MV-4-11 (cell line): ENCODE measurements around the gene USP17L27.
"Not testable (repeated sequence)": the region's sequence is repeated elsewhere in the genome, so short reads cannot be mapped to it uniquely, and the experiment has no call there.

Experiments used
- DNase-seq: peaks from one replicate; lab custom pipeline; 2025; lab: John Stamatoyannopoulos, UW

The USP17L27 gene

GRCh38 chr4:9343848-9344247 lies at the start of gene USP17L27:
Gene USP17L27, plus strand, starts transcription at chr4:9344148. Its CDS starts 0 bp downstream, at chr4:9344148.
- not testable (repeated sequence) for DNase-seq

GRCh38 chr4:9324191-9324590 lies 19.8 kb upstream of the USP17L27 start:
- DNase-seq = not testable (repeated sequence)

GRCh38 chr4:9324865-9325264 lies 19.1 kb upstream of the USP17L27 start, which contains the start of gene USP17L24:
Gene USP17L24, plus strand, starts transcription at chr4:9325165. Its CDS starts 0 bp downstream, at chr4:9325165.
- DNase-seq = not testable (repeated sequence)

GRCh38 chr4:9329611-9330010 lies 14.3 kb upstream of the USP17L27 start, which contains the start of gene USP17L25:
Gene USP17L25, plus strand, starts transcription at chr4:9329911. Its CDS starts 0 bp downstream, at chr4:9329911.
- DNase-seq = not testable (repeated sequence)

GRCh38 chr4:9334358-9334757 lies 9.6 kb upstream of the USP17L27 start, which contains the start of gene USP17L26:
Gene USP17L26, plus strand, starts transcription at chr4:9334658. Its CDS starts 0 bp downstream, at chr4:9334658.
- DNase-seq = not testable (repeated sequence)

GRCh38 chr4:9339103-9339502 lies 4.8 kb upstream of the USP17L27 start, which contains the start of gene USP17L5:
Gene USP17L5, plus strand, starts transcription at chr4:9339403. Its CDS starts 0 bp downstream, at chr4:9339403.
- not testable (repeated sequence) for DNase-seq

- DNase-seq = not testable (repeated sequence)
These were observed 4.6 kb downstream of the USP17L27 start, which contains the start of gene USP17L28 for GRCh38 chr4:9348593-9348992. Gene USP17L28, plus strand, starts transcription at chr4:9348893. Its CDS starts 0 bp downstream, at chr4:9348893.

GRCh38 chr4:9350866-9351265 lies 6.9 kb downstream of the USP17L27 start:
- not testable (repeated sequence) for DNase-seq

GRCh38 chr4:9353338-9353737 lies 9.4 kb downstream of the USP17L27 start, which contains the start of gene USP17L29:
Gene USP17L29, plus strand, starts transcription at chr4:9353638. Its CDS starts 0 bp downstream, at chr4:9353638.
- DNase-seq = not testable (repeated sequence)

GRCh38 chr4:9362829-9363228 lies 18.9 kb downstream of the USP17L27 start, which contains the start of gene USP17L30:
Gene USP17L30, plus strand, starts transcription at chr4:9363129. Its CDS starts 0 bp downstream, at chr4:9363129.
- not testable (repeated sequence) for DNase-seq

- not testable (repeated sequence) for DNase-seq
These were observed 35.9 kb downstream of the USP17L27 start for GRCh38 chr4:9379881-9380280.

GRCh38 chr4:9381012-9381534 lies 37.1 kb downstream of the USP17L27 start:
- DNase-seq = not testable (repeated sequence)

GRCh38 chr4:9384126-9384525 lies 40.2 kb downstream of the USP17L27 start:
- DNase-seq = no peak

- DNase-seq = not testable (repeated sequence)
These were observed 45.1 kb downstream of the USP17L27 start for GRCh38 chr4:9389001-9389400.
